MG63 (cell line): ENCODE results near the gene RDX. TPM values are rescaled to one million over a fixed set of nuclear protein-coding genes. Genes with fewer than 3 reads are reported as not detected.
"Not testable (repeated sequence)": the region's sequence is repeated elsewhere in the genome, so short reads cannot be mapped to it uniquely, and the experiment has no call there.

Experiments
- DNase-seq: peaks from one replicate; pipeline ENCODE4 v3.0.0-alpha.2; 2020
- H3K27me3 ChIP-seq: fragments of 250-450 bp; sonication (Bioruptor Pico); 2 replicates; pipeline ENCODE4 v1.5.1; 2020; ENCODE audit warnings: mild to moderate bottlenecking, moderate library complexity
- H3K36me3 ChIP-seq: fragments of 250-450 bp; sonication (Bioruptor Pico); 2 replicates; pipeline ENCODE4 v1.5.1; 2020; ENCODE audit warnings: mild to moderate bottlenecking, moderate library complexity
- H3K4me3 ChIP-seq: fragments of 250-450 bp; sonication (Bioruptor Pico); 2 replicates; pipeline ENCODE4 v1.5.1; 2020; ENCODE audit warnings: mild to moderate bottlenecking, moderate library complexity
- H3K9me3 ChIP-seq: fragments of 250-450 bp; sonication (Bioruptor Pico); 2 replicates; pipeline ENCODE4 v1.5.1; 2020; ENCODE audit warnings: mild to moderate bottlenecking, moderate library complexity
- total RNA-seq: library from RNA; depleted of rRNA; stranded (reverse); fragments of >200 nt; shearing (Covaris generic); gene quantifications from 2 replicates; pipeline ENCODE4 v1.2.3, GENCODE V29; 2014; ENCODE audit warnings: low replicate concordance

Gene RDX
- total RNA-seq, 1 experiment from 2014 or later: 69.5 TPM

GRCh38 chr11:110249766-110250165 lies 46.6 kb downstream of the RDX start:
- H3K27me3 ChIP-seq: no peaks in the 10 kb centered on the region
- no peak overlapping the region for H3K4me3 ChIP-seq
- DNase-seq: no peak
- H3K36me3 ChIP-seq: peaks cover 74% of the 10 kb centered on the region
- H3K9me3 ChIP-seq: no peaks in the 10 kb centered on the region

DNA sequence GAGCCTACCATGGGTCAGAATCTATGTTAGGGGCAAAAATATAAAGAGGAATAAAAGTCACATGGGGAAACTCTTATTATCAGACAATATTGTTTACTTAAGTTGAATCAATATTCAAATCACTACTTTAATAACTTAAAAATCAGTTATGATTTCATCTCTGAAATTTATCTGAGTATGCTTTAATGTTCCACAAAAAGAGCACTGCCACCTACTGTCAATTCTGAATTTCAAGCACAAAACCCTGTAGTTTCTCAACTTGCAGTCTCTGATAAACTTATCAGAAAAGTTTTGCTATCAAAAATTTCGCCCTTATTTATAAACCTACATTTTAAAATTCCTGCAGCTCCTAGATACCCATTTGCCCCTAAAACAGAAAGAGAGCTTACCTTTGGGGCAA lies 47.3 kb downstream of the RDX start:
- Histone ChIP-seq H3K9me3 (no peaks in the 10 kb centered on the region), H3K36me3 (peaks cover 73% of the 10 kb centered on the region), H3K4me3 (no peak overlapping the region), H3K27me3 (no peaks in the 10 kb centered on the region)
- no peak for DNase-seq

GRCh38 chr11:110243791-110244190 lies 52.6 kb downstream of the RDX start:
- no peak for DNase-seq
- peaks cover 67% of the 10 kb centered on the region for H3K36me3 ChIP-seq
- H3K9me3 ChIP-seq: no peaks in the 10 kb centered on the region
- H3K27me3 ChIP-seq: no peaks in the 10 kb centered on the region
- H3K4me3 ChIP-seq: no peak overlapping the region

GRCh38 chr11:110242746-110243145 lies 53.7 kb downstream of the RDX start:
- DNase-seq: no peak
- H3K36me3 ChIP-seq: peaks cover 64% of the 10 kb centered on the region
- H3K27me3 ChIP-seq: no peaks in the 10 kb centered on the region

DNA sequence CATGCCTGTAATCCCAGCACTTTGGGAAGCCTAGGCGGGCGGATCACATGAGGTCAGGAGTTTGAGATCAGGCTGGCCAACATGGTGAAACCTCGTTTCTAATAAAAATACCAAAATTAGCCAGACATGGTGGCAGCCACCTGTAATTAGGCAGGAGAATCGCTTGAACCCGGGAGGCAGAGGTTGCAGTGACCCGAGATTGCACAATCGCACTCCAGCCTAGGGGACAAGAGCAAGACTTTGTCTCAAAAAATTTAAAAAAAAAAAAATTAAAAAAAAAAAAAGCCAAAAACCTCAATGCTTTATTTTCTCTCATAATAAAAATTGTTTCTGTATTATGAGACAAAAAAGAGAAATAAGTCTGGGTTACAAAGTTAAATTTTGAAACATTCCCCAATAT lies 54.2 kb downstream of the RDX start:
- no peaks in the 10 kb centered on the region for H3K27me3 ChIP-seq
- H3K4me3 ChIP-seq: no peak overlapping the region
- H3K36me3 ChIP-seq: peaks cover 64% of the 10 kb centered on the region
- no peak for DNase-seq
- H3K9me3 ChIP-seq: no peaks in the 10 kb centered on the region

More at GRCh38 chr11:110242746-110243145, 53.7 kb downstream of the RDX start:
- H3K9me3 ChIP-seq: no peaks in the 10 kb centered on the region
- H3K4me3 ChIP-seq: no peak overlapping the region

DNA sequence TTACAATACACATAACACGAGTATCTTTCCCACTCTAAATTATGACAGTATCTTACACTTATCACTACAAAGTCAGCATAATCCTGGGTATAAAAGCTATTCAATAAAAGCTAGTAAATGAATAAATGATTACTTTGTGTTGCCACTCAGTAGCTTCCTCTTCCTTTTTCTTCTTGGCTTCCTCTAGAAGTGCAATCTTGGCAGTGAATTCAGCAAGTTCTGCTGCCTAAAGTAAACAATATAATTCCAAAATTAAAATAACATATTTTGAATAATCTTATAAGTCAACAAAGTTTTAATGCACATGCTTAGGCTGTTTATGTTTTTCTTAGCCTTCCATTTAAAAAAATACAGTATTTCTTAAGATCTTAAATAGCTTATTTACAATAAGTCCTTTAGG lies 60.4 kb downstream of the RDX start:
- Histone ChIP-seq H3K36me3 (peaks cover 79% of the 10 kb centered on the region), H3K27me3 (no peaks in the 10 kb centered on the region), H3K9me3 (no peaks in the 10 kb centered on the region), H3K4me3 (no peak overlapping the region)
- DNase-seq: no peak

- H3K4me3 ChIP-seq: no peak overlapping the region
- no peaks in the 10 kb centered on the region for H3K9me3 ChIP-seq
- H3K36me3 ChIP-seq: peaks cover 83% of the 10 kb centered on the region
- DNase-seq: no peak
- no peaks in the 10 kb centered on the region for H3K27me3 ChIP-seq
These were observed 66.0 kb downstream of the RDX start for GRCh38 chr11:110230377-110230776.

DNA sequence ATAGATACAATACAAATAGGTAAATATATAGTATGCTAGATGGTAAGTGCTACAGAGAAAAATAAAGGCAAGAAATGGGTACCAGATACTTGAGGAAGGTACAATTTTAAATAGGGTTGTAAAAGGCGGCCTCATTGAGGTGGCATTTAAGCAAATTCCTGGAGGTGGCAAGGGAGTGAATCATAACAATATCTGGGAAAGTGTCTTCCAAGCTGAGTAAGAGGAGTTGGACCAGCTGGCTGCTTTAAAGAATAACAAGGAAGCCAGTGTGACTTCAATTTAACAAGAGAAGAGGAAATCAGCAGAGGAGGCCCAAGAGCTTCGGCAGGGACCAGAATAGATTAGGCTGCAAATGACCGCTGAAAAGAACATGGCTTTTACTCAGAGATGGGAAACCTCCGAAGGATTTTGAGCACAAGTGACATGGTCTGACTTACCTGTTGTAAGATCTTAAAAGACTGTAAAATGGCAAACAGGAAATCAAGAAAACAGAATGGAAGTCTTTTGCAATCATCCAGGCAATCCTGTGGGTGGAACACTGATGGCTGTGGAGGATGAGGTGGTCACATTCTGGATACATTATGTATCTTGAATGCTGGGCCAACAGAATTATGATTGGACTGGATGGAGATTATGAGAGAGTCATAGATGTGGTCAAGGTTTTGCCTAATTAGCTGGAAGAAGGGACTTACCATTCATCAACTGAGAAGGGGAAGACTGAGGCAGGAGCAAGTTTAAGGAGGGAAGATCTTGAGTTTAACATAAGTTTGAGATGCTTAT lies 77.2 kb downstream of the RDX start:
- Histone ChIP-seq H3K36me3 (no peaks in the 10 kb centered on the region; the same call in 1 of the 2 replicates), H3K27me3 (no peaks in the 10 kb centered on the region), H3K4me3 (no peak overlapping the region), H3K9me3 (0 out of 2 replicates have a peak, but pooled peaks cover 1% of the 10 kb centered on the region)
- DNase-seq: no peak

- no peak for DNase-seq
- H3K27me3 ChIP-seq: no peaks in the 10 kb centered on the region
- H3K9me3 ChIP-seq: 0 out of 2 replicates have a peak, but pooled peaks cover 1% of the 10 kb centered on the region
- no peak overlapping the region for H3K4me3 ChIP-seq
- H3K36me3 ChIP-seq: no peaks in the 10 kb centered on the region
These were observed 78.5 kb downstream of the RDX start for GRCh38 chr11:110217936-110218335.

GRCh38 chr11:110217223-110217877 lies 79.1 kb downstream of the RDX start:
- Histone ChIP-seq H3K9me3 (no peaks in the 10 kb centered on the region), H3K4me3 (no peak overlapping the region), H3K27me3 (no peaks in the 10 kb centered on the region), H3K36me3 (no peaks in the 10 kb centered on the region)
- no peak for DNase-seq

DNA sequence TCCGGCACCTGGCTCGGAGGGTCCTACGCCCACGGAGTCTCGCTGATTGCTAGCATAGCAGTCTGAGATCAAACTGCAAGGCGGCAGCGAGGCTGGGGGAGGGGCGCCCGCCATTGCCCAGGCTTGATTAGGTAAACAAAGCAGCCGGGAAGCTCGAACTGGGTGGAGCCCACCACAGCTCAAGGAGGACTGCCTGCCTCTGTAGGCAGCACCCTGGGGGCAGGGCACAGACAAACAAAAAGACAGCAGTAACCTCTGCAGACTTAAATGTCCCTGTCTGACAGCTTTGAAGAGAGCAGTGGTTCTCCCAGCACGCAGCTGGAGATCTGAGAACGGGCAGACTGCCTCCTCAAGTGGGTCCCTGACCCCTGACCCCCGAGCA lies 87.1 kb downstream of the RDX start:
- not testable (repeated sequence) for H3K9me3 ChIP-seq, H3K36me3 ChIP-seq, H3K27me3 ChIP-seq, DNase-seq, H3K4me3 ChIP-seq

DNA sequence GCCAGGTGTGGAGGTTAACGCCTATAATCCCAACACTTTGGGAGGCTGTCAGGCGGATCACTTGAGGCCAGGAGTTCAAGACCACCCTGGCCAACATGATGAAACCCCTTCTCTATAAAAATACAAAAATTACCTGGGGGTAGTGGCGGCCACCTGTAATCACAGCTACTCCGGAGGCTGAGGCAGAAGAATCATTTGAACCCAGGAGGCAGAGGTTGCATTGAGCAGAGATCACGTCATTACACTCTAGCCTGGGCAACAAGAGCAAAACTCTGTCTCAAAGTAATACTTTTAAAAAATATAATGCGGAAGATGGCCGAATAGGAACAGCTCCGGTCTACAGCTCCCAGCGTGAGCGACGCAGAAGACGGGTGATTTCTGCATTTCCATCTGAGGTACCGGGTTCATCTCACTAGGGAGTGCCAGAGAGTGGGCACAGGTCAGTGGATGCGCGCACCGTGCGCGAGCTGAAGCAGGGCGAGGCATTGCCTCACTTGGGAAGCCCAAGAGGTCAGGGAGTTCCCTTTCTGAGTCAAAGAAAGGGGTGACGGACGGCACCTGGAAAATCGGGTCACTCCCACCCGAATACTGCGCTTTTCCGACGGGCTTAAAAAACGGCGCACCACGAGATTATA lies 87.6 kb downstream of the RDX start:
- DNase-seq, H3K9me3 ChIP-seq, H3K4me3 ChIP-seq, H3K36me3 ChIP-seq, H3K27me3 ChIP-seq: not testable (repeated sequence)

- Histone ChIP-seq H3K9me3 (no peaks in the 10 kb centered on the region), H3K36me3 (no peaks in the 10 kb centered on the region), H3K27me3 (no peaks in the 10 kb centered on the region), H3K4me3 (no peak overlapping the region)
- DNase-seq: no peak
These were observed 89.3 kb downstream of the RDX start for GRCh38 chr11:110207123-110207522.

- no peak for DNase-seq
- Histone ChIP-seq H3K9me3 (no peaks in the 10 kb centered on the region), H3K4me3 (no peak overlapping the region), H3K36me3 (no peaks in the 10 kb centered on the region), H3K27me3 (no peaks in the 10 kb centered on the region)
These were observed 95.6 kb downstream of the RDX start for GRCh38 chr11:110200836-110201235.

DNA sequence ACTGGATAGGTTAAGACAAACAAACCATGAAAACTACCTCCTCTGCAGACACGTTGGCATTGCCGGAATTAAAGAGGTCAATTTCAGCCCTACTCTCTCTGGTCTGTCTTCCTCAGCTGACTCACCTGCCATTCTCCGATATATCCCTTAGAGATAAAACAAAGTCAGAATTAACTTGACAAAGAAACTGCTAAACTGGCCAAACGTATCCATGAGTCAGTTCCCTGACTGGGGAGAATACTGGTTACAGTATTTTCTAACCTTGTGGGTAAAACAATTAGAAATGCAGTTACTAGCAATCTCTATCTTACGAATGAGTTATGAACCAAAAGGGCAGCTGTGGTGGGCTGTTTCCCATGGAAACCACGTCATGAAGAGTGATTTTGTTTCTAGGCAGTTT lies 96.2 kb downstream of the RDX start:
- DNase-seq: no peak
- Histone ChIP-seq H3K36me3 (no peaks in the 10 kb centered on the region), H3K9me3 (no peaks in the 10 kb centered on the region), H3K27me3 (no peaks in the 10 kb centered on the region), H3K4me3 (no peak overlapping the region)

GRCh38 chr11:110199184-110199981 lies 97.0 kb downstream of the RDX start:
- Histone ChIP-seq H3K4me3 (no peak overlapping the region), H3K27me3 (no peaks in the 10 kb centered on the region), H3K9me3 (no peaks in the 10 kb centered on the region), H3K36me3 (no peaks in the 10 kb centered on the region)
- no peak for DNase-seq
